Heart left ventricle (tissue), 16 donors: Measurements from ENCODE around the gene CDC37L1. TPM values are rescaled to one million over a fixed set of nuclear protein-coding genes. Genes with fewer than 3 reads are reported as not detected.
A peak's percentile ranks its signal among the peaks of the same experiment; 100 is the strongest.
"Not testable (repeated sequence)": the region's sequence is repeated elsewhere in the genome, so short reads cannot be mapped to it uniquely, and the experiment has no call there.

Source experiments
- ATAC-seq, 4 donors: fragments of 200-7000 bp; cut with Tn5 transposase; one replicate each; pipeline ENCODE4 v1.9.1; 2020 to 2022; ENCODE audit warnings: moderate library complexity in 4 of 4, mild to moderate bottlenecking in 3 of 4, moderate number of reproducible peaks in 1 of 4
- DNase-seq, 5 donors: peaks; one replicate each; pipeline ENCODE4 v3.0.0-alpha.2; 2020
- H3K27ac ChIP-seq, 12 donors: fragments of 200-600 bp; sonication (generic) in 4 of 12; one replicate each; pipeline versions ENCODE4 v1.5.0 to v1.8.0; 2016 to 2022; ENCODE audit warnings: mild to moderate bottlenecking in 2 of 12
- H3K27me3 ChIP-seq, 9 donors: fragments of 200-600 bp; sonication (generic) in 2 of 9; one replicate each; pipeline versions ENCODE4 v1.5.1 to v1.8.0; 2016 to 2022; ENCODE audit warnings: mild to moderate bottlenecking in 3 of 9
- H3K36me3 ChIP-seq, 9 donors: fragments of 200-600 bp; sonication (generic) in 2 of 9; one replicate each; pipeline versions ENCODE4 v1.5.0 to v1.8.0; 2018 to 2022; ENCODE audit warnings: mild to moderate bottlenecking in 2 of 9
- H3K4me1 ChIP-seq, 12 donors: fragments of 200-600 bp; sonication (generic) in 4 of 12; one replicate each; pipeline versions ENCODE4 v1.5.0 to v1.8.0; 2016 to 2022; ENCODE audit warnings: mild to moderate bottlenecking in 3 of 12
- H3K4me3 ChIP-seq, 12 donors: fragments of 200-600 bp; sonication (generic) in 4 of 12; one replicate each; pipeline versions ENCODE4 v1.5.0 to v1.8.0; 2017 to 2022; ENCODE audit warnings: mild to moderate bottlenecking in 9 of 12, moderate library complexity in 4 of 12
- H3K9me3 ChIP-seq, 12 donors: fragments of 200-600 bp; sonication (generic) in 4 of 12; one replicate each; pipeline versions ENCODE4 v1.5.0 to v1.8.0; 2016 to 2022; ENCODE audit warnings: mild to moderate bottlenecking in 1 of 12
- CTCF ChIP-seq, 12 donors: fragments of 200-600 bp; sonication (generic) in 4 of 12; IDR thresholded peaks; one replicate each; pipeline versions ENCODE4 v1.5.0 to v1.8.0; 2018 to 2022; ENCODE audit warnings: antibody characterized with exemption in 12 of 12, mild to moderate bottlenecking in 5 of 12
- POLR2A ChIP-seq, 2 donors: fragments of 450-650 bp; IDR thresholded peaks; one replicate each; pipeline ENCODE4 v1.6.1; 2017; ENCODE audit warnings: antibody characterized with exemption in 2 of 2, mild to moderate bottlenecking in 2 of 2, moderate library complexity in 2 of 2
- WGBS, 4 donors: extraction: QIAGEN DNeasy Blood & Tissue Kit in 2 of 4; methylation state at CpG; one replicate each; pipeline versions ENCODE4 v1.1.5 to v1.1.7; 2013 to 2018; 5-methylcytosine and 5-hydroxymethylcytosine counted together
- intact Hi-C, 10 donors: fragments of 100-400 bp; cut with DNase I; formaldehyde crosslinking; loops; one replicate each; pipeline versions ENCODE4 v1.11.1 to v1.14.2; 2022
- polyA plus RNA-seq, 2 donors: library from polyadenylated mRNA; stranded (reverse); fragments of 200-250 nt; gene quantifications; one replicate each; pipeline ENCODE4 v1.2.3, GENCODE V29; 2013
- total RNA-seq, 9 donors: library from RNA; depleted of rRNA in 2 of 9; stranded (reverse); fragments of >200 nt in 2 of 9; fragmentation: NEBNext Ultra II Directional in 3 of 9; extraction: Animal tissue kit (Norgen Biotek cat#: 25700) in 3 of 9; gene quantifications; one replicate each; pipeline versions ENCODE4 v1.1.0 to v1.2.4, GENCODE V29; 2016 to 2023
- donor health status: ischemic (EF 13 %, LVEDD 7.1; RV severe dilation, severe dysfunction).
- donor health status: healthy with polysubstance abuse.
- donor health status: DM: no; HTN: yes; CAD: no.
- donor health status: DM: no; HTN: no; CAD: no.
- donor health status: ischemic (EF 25% LVEDD 6.9; RV normal size, moderate dysfunction).
- donor health status: ischemic (EF 25% LVEDD 5.7; RV mildly dilated, moderate dysfunction).
- donor health status: healthy.
- donor health status: DM: yes; HTN: yes; CAD: no.
- donor health status: ischemic (EF 35%, LVEDD 5.7; RV mildly dilated, moderate dysfunction).
- donor health status: nonischemic (EF 11% LVEDD 7.7; RV severe dilation, severe dysfunction).
- donor health status: DM: yes; HTN: yes; CAD: no.
- donor health status: PGD.
- donor health status: ischemic (EF 29% LVEDD 5.4; RV normal size, mild dysfunction).
- donor health status: nonischemic (EF 23%, LVEDD 6.1; RV moderate dilation, normal function).

The CDC37L1 gene
- total and polyA plus RNA-seq, 11 donors: 15.6 to 100 (median 34.9) TPM

DNA sequence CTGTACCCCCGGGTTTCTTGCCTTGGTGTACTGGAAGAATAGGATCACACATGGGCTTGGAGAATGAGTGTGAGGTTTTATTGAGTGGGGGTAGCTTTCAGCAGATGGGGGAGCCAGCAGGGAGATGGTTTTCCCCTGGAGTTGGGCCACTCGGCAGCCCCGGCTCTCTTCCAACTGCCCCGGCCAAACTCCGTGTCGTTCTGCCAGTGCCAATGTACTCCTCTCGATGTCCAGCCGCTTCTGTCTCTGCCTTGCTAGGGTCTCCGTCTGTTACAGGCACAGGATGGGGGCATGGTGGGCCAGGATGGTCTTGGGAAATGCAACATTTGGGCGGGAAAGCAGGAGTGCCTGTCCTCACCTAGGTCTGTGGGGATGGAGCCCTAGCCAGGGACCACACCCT is 24.8 kb upstream of the CDC37L1 start:
- peak in 1 of 5 donors; percentile 58 for DNase-seq
- no peak overlapping the region for H3K4me3 ChIP-seq
- no peaks in the 10 kb centered on the region for H3K36me3 ChIP-seq
- no peak for ATAC-seq
- intact Hi-C loops: loop anchor here in 1 of 10 donors (10.0 kb wide), 1 partner anchor 60 kb away; no protein-coding TSS in a partner anchor
- H3K27me3 ChIP-seq: no peaks in the 10 kb centered on the region
- no peaks in the 10 kb centered on the region for H3K9me3 ChIP-seq
- no peaks in the 10 kb centered on the region for H3K4me1 ChIP-seq
- no peak overlapping the region for H3K27ac ChIP-seq
- 85 to 93% (median 87%) methylated on average over 10 of the region's 10 CpGs for WGBS, 4 donors
- TF ChIP-seq POLR2A (IDR thresholded peaks at IDR 0.05) (no peak), CTCF (IDR thresholded peaks at IDR 0.05) (no peak)

- not testable (repeated sequence) for ATAC-seq, H3K27me3 ChIP-seq, H3K27ac ChIP-seq, H3K9me3 ChIP-seq, H3K4me1 ChIP-seq, DNase-seq, H3K36me3 ChIP-seq, H3K4me3 ChIP-seq
- intact Hi-C loops: loop anchor here in 1 of 10 donors (10.0 kb wide), 1 partner anchor 61 kb away; no protein-coding TSS in a partner anchor
- WGBS, 4 donors: 85 to 91% (median 88%) methylated on average over 3 of the region's 3 CpGs
Observed at GRCh38 chr9:4656196-4656595, 23.2 kb upstream of the CDC37L1 start.

GRCh38 chr9:4656621-4657020 is 22.7 kb upstream of the CDC37L1 start:
- Histone ChIP-seq H3K4me3 (no peak overlapping the region), H3K27me3 (no peaks in the 10 kb centered on the region), H3K27ac (no peak overlapping the region), H3K9me3 (no peaks in the 10 kb centered on the region), H3K4me1 (peaks cover 0 to 7% (median 2%) of the 10 kb centered on the region in 12 donors), H3K36me3 (no peaks in the 10 kb centered on the region)
- 64 to 98% (median 83%) methylated on average over 3 of the region's 3 CpGs for WGBS, 4 donors
- no peak for ATAC-seq
- TF ChIP-seq POLR2A (IDR thresholded peaks at IDR 0.05) (no peak), CTCF (IDR thresholded peaks at IDR 0.05) (no peak)
- intact Hi-C loops: loop anchor here in 1 of 10 donors (10.0 kb wide), 1 partner anchor 62 kb away; no protein-coding TSS in a partner anchor
- DNase-seq: no peak

DNA sequence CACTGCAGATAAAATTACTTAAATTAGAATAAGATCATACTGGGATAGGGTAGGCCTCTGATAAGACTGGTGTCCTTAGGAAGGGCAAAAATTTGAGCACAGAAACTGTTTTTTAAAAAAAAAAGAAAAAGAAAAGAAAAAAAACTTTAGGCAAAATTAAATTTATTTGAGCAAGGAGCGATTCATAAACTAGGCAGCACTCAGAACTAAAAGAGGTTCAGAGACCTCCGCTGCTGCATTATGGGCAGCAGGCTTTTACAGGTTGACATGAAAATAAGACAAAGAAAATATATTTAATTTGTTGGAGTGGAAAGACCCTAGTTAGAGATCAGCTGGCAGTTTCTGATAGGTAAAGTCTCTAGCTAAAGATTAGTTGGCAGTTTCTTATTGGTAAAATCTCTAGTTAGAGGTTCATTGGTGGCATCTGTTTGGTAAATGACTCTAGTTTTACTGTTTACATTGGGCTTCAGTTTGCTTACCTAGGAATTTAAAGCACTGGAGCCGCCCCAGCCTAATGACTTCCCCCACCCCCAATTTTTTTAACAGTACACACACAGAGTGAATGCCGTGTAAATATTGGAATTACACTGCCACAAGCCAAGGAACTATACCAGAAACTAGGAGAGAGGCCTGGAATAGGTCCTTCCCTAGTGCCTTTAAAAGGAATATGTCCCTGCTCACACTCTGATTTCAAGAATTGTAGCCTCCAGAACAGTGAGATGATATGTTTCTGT is 21.8 kb upstream of the CDC37L1 start:
- DNase-seq: no peak

GRCh38 chr9:4660665-4661064 is 18.7 kb upstream of the CDC37L1 start:
- DNase-seq, H3K27ac ChIP-seq, ATAC-seq, H3K27me3 ChIP-seq, H3K4me3 ChIP-seq, H3K9me3 ChIP-seq, H3K36me3 ChIP-seq: not testable (repeated sequence)
- WGBS, 4 donors: 90 to 98% (median 93%) methylated on average over 4 to 5 of the region's 5 CpGs
- peaks cover 0 to 41% (median 30%) of the 10 kb centered on the region in 12 donors for H3K4me1 ChIP-seq
- intact Hi-C loops: loop anchor here in 4 of 10 donors (5.0 to 10.0 kb wide), 3 partner anchors 82 to 774 kb away; partner anchors contain the start of genes AK3 (in 3 of the 4), JAK2 (in 1 of the 4) and PLGRKT (in 1 of the 4)

More for the DNA sequence above, 21.8 kb upstream of the CDC37L1 start:
- ATAC-seq: no peak
- Histone ChIP-seq H3K9me3 (no peaks in the 10 kb centered on the region), H3K27ac (no peak overlapping the region), H3K36me3 (no peaks in the 10 kb centered on the region), H3K4me1 (peaks cover 0 to 10% (median 7%) of the 10 kb centered on the region in 12 donors), H3K4me3 (no peak overlapping the region), H3K27me3 (no peaks in the 10 kb centered on the region)
- WGBS, 4 donors: 92 to 99% (median 96%) methylated on average over 4 of the region's 4 CpGs
- intact Hi-C loops: loop anchor here in 1 of 10 donors (10.0 kb wide), 1 partner anchor 63 kb away; no protein-coding TSS in a partner anchor
- no peak for TF ChIP-seq CTCF (IDR thresholded peaks at IDR 0.05)
- no peak for TF ChIP-seq POLR2A (IDR thresholded peaks at IDR 0.05)
